ENCODE measurements around the gene GRIK3. TPM values are rescaled to one million over a fixed set of nuclear protein-coding genes. Genes with fewer than 3 reads are reported as not detected.
"Not testable (repeated sequence)": the region's sequence is repeated elsewhere in the genome, so short reads cannot be mapped to it uniquely, and the experiment has no call there.

The GRIK3 gene
- total and polyA plus RNA-seq, 3 experiments from 2014 or later: not detected

DNA sequence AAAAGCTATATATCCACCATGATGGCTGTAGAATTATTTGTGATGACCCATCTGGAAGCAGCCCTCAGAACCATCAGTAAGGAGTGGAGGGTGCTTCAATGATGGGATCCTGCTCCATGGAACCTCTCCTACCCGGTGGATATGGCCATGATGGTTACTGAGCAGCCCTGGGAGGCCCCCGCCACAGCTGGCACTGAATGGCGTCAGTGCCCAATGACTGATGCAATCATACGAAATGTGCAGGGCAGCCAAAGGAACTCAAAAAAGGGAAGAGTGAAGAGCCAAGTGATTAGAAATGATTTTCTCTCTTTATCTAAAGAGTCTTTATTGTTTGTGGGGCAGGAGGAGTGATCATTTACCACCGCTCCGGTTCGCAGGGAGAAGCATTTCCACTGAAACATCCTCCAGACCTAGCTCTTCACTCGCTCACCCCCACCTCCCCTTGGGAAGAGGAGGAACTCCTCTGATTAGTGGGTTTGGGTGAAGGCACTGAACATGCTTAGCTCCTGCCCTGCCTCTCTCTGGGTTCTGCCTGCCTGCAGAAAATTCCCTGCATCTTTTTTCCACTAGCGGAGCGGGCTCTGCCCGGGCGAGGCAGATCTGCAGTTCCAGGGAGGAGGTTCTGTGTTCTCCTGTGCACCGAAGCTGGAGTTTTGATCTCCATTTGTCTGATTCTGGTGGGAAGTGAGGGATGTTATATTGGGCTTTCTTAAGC lies 260.3 kb downstream of the GRIK3 start:
- Mint-ChIP-seq H3K4me3 (no peak overlapping the region), H3K27me3 (peaks cover 18 to 47% of the 10 kb centered on the region in 2 donors), H3K9me3 (no peaks in the 10 kb centered on the region), H3K36me3 (no peaks in the 10 kb centered on the region), H3K4me1 (no peaks in the 10 kb centered on the region), H3K27ac (no peak overlapping the region)
- no peak overlapping the region for H3K27ac ChIP-seq (ENCODE audit: low read depth, low read length)
- CTCF ChIA-PET: no interaction called here
- no peak overlapping the region for H3K4me3 ChIP-seq (ENCODE audit: low read length)
- no peaks in the 10 kb centered on the region for H3K4me1 ChIP-seq (ENCODE audit: insufficient read depth, low read length)
- no peaks in the 10 kb centered on the region for H3K36me3 ChIP-seq (ENCODE audit: insufficient read depth, low read length)
- no peak for DNase-seq
- no peaks in the 10 kb centered on the region for H3K9me3 ChIP-seq (ENCODE audit: low read length)
- H3K27me3 ChIP-seq (ENCODE audit: insufficient read depth, low read length, poor library complexity, severe bottlenecking): no peaks in the 10 kb centered on the region
- POLR2A ChIA-PET: no interaction called here

DNA sequence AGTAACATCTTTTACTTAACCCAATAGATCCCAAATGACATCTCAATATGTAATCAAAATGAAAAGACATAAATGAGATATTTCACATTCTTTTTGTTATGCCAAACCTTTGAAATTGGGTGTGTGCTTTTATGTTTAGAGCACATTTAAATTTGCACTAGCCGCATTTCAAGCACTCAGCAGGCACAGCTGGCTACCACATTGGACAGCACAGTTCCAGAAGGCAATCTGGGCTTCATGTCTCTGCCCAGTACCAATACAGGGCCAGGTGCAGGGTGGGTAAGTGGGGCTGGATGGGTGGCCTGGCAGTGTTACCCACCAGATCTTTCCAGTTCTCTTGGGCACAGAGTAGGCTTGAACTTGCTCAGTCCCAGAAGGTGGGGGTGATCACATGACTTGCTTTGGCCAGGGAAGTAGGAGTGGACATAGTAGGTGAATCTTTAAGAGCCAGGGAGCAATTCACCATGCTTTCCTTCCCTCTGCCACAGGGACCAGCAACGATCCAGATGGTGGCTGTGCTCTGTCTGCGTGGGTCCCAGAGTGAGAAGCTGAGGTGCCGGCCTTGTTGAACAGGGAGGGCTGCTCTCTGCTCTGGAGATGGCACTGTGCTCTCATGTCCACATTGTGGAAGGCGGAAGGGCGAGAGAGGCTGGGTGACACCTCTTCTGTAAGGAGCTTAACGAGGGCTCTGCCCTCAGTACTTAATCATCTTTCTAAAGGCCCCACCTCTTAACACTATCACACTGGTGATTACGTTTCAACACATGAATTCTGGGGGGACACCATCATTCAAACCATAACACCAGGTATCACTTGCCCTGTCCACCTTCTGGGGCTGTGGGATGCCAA lies 261.4 kb downstream of the GRIK3 start:
- Mint-ChIP-seq H3K27ac (no peak overlapping the region), H3K4me1 (no peaks in the 10 kb centered on the region), H3K27me3 (peaks cover 21 to 52% of the 10 kb centered on the region in 2 donors), H3K9me3 (no peaks in the 10 kb centered on the region), H3K36me3 (no peaks in the 10 kb centered on the region), H3K4me3 (no peak overlapping the region)
- no peak overlapping the region for H3K4me3 ChIP-seq (ENCODE audit: low read length)
- no peaks in the 10 kb centered on the region for H3K36me3 ChIP-seq (ENCODE audit: insufficient read depth, low read length)
- H3K27me3 ChIP-seq (ENCODE audit: insufficient read depth, low read length, poor library complexity, severe bottlenecking): no peaks in the 10 kb centered on the region
- no peak overlapping the region for H3K27ac ChIP-seq (ENCODE audit: low read depth, low read length)
- ChIA-PET CTCF (no interaction called here), POLR2A (no interaction called here)
- no peaks in the 10 kb centered on the region for H3K4me1 ChIP-seq (ENCODE audit: insufficient read depth, low read length)
- DNase-seq: no peak
- H3K9me3 ChIP-seq (ENCODE audit: low read length): no peaks in the 10 kb centered on the region

DNA sequence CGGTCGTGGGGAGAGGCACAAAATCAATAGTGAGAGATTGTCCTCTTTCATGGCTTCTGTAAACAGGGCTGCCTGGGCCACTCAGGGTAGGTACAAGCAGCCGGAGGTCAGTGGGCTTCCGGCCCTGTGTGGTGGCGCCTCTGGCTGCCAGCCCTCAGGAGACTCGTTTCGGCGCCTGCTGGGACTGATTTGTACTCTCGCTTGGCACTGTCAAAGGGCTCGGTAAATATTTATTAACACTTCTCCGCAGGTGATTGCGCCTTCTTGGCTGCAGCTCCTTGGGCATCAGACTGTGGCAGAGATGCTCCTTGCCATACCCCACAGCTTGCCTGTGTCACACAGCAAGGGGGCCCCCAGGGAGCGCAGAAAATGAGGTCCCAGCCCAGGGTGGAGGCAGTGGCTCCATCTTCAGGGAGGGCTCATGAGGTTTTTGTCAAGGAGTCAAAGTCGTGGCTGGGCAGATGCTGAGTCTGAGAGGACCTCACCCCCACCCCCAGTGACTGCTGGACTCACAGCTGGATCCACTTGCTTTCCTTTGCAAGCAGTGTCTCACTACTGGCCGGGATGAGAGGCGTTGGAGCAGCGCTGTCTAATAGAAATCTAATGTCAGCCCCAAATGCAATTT lies 262.5 kb downstream of the GRIK3 start:
- H3K4me1 ChIP-seq (ENCODE audit: insufficient read depth, low read length): no peaks in the 10 kb centered on the region
- H3K9me3 Mint-ChIP-seq: no peaks in the 10 kb centered on the region

DNA sequence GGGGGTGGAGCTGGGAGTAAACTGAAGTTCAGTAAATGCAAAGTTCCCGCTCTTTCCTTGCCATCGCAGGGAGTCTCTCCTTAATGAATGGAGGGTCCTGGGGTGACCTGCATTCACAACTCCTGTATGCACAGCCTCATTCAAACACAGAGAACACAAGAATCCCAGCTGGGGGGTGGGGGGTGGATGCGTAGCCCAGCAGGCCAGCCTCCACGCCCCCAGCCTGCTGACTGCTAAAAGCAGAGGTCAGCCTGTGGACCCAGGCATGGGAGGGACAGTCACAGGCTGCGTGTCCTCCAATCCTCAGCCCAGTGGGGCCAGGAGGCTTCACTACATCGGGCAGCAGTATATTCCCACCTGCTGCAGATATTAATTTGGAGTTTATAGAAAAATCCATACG lies 263.1 kb downstream of the GRIK3 start:
- H3K36me3 ChIP-seq (ENCODE audit: insufficient read depth, low read length): no peaks in the 10 kb centered on the region
- no peaks in the 10 kb centered on the region for H3K4me1 ChIP-seq (ENCODE audit: insufficient read depth, low read length)
- no peak overlapping the region for H3K27ac ChIP-seq (ENCODE audit: low read depth, low read length)
- POLR2A ChIA-PET: no interaction called here
- no peaks in the 10 kb centered on the region for H3K9me3 ChIP-seq (ENCODE audit: low read length)
- CTCF ChIA-PET: no interaction called here
- no peaks in the 10 kb centered on the region for H3K9me3 Mint-ChIP-seq
- no peaks in the 10 kb centered on the region for H3K27me3 ChIP-seq (ENCODE audit: insufficient read depth, low read length, poor library complexity, severe bottlenecking)
- no peak overlapping the region for H3K4me3 Mint-ChIP-seq
- H3K4me1 Mint-ChIP-seq: no peaks in the 10 kb centered on the region
- DNase-seq: no peak
- peaks cover 21 to 49% of the 10 kb centered on the region in 2 donors for H3K27me3 Mint-ChIP-seq
- H3K36me3 Mint-ChIP-seq: no peaks in the 10 kb centered on the region
- H3K4me3 ChIP-seq (ENCODE audit: low read length): no peak overlapping the region
- no peak overlapping the region for H3K27ac Mint-ChIP-seq

More for the DNA sequence above, 262.5 kb downstream of the GRIK3 start:
- Mint-ChIP-seq H3K36me3 (no peaks in the 10 kb centered on the region), H3K27ac (no peak overlapping the region), H3K4me1 (no peaks in the 10 kb centered on the region), H3K27me3 (peaks cover 21 to 53% of the 10 kb centered on the region in 2 donors), H3K4me3 (no peak overlapping the region)
- Histone ChIP-seq H3K9me3 (ENCODE audit: low read length) (no peaks in the 10 kb centered on the region), H3K4me3 (ENCODE audit: low read length) (no peak overlapping the region), H3K27me3 (ENCODE audit: insufficient read depth, low read length, poor library complexity, severe bottlenecking) (no peaks in the 10 kb centered on the region), H3K36me3 (ENCODE audit: insufficient read depth, low read length) (no peaks in the 10 kb centered on the region), H3K27ac (ENCODE audit: low read depth, low read length) (no peak overlapping the region)
- ChIA-PET POLR2A (no interaction called here), CTCF (no interaction called here)
- DNase-seq: no peak

DNA sequence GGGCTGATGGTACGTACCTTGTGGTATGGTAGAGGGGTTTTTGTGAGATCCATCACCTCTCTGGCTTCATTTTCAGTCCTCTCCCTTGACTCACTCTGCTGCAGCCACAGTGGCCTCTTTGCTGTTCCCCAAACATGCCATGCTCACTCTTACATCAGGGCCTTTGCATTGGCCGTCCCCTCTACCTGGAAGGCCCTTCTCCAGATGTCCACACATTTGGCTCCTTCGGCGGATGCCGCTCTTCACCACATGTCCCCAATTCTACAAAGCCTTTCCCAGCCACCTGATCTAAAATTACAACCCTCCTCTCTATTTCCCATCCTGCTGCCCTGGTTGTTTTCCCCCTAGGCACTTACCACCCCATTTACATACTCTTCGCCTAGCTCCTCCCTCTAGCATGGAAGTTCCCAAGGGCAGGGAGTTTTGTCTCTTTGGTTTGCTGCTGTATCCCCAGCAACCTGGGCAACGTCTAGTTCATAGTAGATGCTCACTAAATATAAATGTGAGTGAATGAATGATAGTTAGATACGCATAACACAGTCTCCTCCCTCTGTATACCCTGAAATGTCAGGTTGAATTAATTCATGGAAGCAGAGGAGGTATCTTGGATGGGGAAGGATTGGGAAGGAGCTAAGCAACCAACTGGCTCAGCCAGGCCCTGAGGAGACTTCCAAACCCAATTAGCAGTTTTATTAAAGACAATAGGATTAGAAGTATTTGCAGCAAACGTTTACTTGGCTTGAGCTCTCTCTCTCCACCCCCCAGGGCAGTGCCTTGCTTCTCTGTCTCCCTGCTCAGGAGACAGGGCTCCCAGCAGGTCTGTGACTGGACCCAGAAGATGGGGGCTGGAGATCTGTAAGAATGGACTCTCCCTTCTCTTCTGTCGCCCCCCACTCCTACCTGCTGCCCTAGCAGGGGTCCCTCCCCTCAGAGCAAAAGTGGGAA lies 264.2 kb downstream of the GRIK3 start:
- Mint-ChIP-seq H3K9me3 (peaks cover 0 to 2% (median 0%) of the 10 kb centered on the region in 5 donors), H3K27ac (peak overlapping the region in 1 of 8 donors; percentile 37)

DNA sequence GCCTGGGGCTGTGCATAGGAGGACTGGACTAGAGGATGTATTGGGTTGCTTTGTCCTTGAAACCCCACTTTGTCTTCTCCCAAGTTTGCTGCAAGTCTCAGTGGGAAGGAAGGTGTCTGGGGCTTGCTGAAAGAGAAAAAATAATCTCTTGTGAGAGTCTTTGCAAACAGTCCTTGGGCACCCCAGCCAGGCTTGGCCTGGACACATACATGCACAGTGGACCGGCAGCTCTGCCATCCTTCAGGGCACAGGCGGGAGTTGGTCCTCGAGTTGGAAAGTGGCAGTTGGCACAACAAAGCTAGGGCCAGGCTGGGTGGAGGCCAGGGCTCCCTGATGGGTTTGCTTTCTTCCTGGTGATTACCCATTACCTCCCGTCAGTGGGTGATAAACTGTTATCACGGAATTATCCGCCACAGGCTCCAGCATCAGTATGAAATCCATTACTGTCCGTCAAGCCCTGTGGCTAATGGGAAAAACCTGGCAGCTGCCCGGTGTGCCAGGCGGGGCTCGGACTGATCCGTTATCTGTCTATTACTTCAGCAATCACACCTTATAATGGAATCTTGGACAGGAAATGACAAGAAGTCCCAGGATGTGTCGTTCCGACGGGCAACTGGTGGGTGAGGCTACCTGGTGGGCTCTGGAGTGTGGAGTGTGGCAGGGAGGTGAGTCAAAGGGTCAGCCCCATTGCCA lies 265.7 kb downstream of the GRIK3 start:
- H3K4me1 Mint-ChIP-seq: no peaks in the 10 kb centered on the region
- H3K9me3 Mint-ChIP-seq: peaks cover 0 to 2% (median 0%) of the 10 kb centered on the region in 5 donors
- H3K36me3 Mint-ChIP-seq: no peaks in the 10 kb centered on the region
- Histone ChIP-seq H3K9me3 (ENCODE audit: low read length) (no peaks in the 10 kb centered on the region), H3K27me3 (ENCODE audit: insufficient read depth, low read length, poor library complexity, severe bottlenecking) (no peaks in the 10 kb centered on the region), H3K4me3 (ENCODE audit: low read length) (no peak overlapping the region), H3K4me1 (ENCODE audit: insufficient read depth, low read length) (no peaks in the 10 kb centered on the region), H3K36me3 (ENCODE audit: insufficient read depth, low read length) (no peaks in the 10 kb centered on the region), H3K27ac (ENCODE audit: low read depth, low read length) (no peak overlapping the region)
- POLR2A ChIA-PET: no interaction called here
- no peak overlapping the region for H3K27ac Mint-ChIP-seq
- H3K27me3 Mint-ChIP-seq: peaks cover 14 to 37% of the 10 kb centered on the region in 2 donors
- no peak for DNase-seq
- CTCF ChIA-PET: no interaction called here
- peak overlapping the region in 1 of 7 donors; percentile 18 for H3K4me3 Mint-ChIP-seq

More for the DNA sequence above, 264.2 kb downstream of the GRIK3 start:
- Histone ChIP-seq H3K4me3 (ENCODE audit: low read length) (no peak overlapping the region), H3K4me1 (ENCODE audit: insufficient read depth, low read length) (no peaks in the 10 kb centered on the region), H3K27ac (ENCODE audit: low read depth, low read length) (no peak overlapping the region), H3K27me3 (ENCODE audit: insufficient read depth, low read length, poor library complexity, severe bottlenecking) (no peaks in the 10 kb centered on the region), H3K36me3 (ENCODE audit: insufficient read depth, low read length) (no peaks in the 10 kb centered on the region), H3K9me3 (ENCODE audit: low read length) (no peaks in the 10 kb centered on the region)
- no peaks in the 10 kb centered on the region for H3K36me3 Mint-ChIP-seq
- no peak overlapping the region for H3K4me3 Mint-ChIP-seq
- H3K4me1 Mint-ChIP-seq: no peaks in the 10 kb centered on the region
- ChIA-PET POLR2A (no interaction called here), CTCF (no interaction called here)
- H3K27me3 Mint-ChIP-seq: peaks cover 17 to 39% of the 10 kb centered on the region in 2 donors
- no peak for DNase-seq

DNA sequence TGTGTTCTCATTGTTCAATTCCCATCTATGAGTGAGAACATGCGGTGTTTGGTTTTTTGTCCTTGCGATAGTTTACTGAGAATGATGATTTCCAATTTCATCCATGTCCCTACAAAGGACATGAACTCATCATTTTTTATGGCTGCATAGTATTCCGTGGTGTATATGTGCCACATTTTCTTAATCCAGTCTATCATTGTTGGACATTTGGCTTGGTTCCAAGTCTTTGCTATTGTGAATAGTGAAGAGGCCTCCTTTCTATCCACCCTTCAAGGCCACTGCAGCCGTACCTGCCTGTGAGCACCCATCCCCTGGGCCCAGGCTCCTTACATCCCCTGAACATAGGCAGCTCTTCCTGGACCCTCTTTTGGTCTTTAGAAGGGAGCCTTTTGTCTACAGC lies 266.9 kb downstream of the GRIK3 start:
- DNase-seq; H3K27me3 ChIP-seq (ENCODE audit: insufficient read depth, low read length, poor library complexity, severe bottlenecking); H3K9me3 ChIP-seq (ENCODE audit: low read length); H3K4me3 ChIP-seq (ENCODE audit: low read length); POLR2A ChIA-PET; H3K9me3 Mint-ChIP-seq; H3K4me1 Mint-ChIP-seq; CTCF ChIA-PET; H3K27ac ChIP-seq (ENCODE audit: low read depth, low read length); H3K27ac Mint-ChIP-seq; H3K4me3 Mint-ChIP-seq; H3K4me1 ChIP-seq (ENCODE audit: insufficient read depth, low read length); H3K36me3 Mint-ChIP-seq; H3K36me3 ChIP-seq (ENCODE audit: insufficient read depth, low read length): not testable (repeated sequence)
- H3K27me3 Mint-ChIP-seq: peaks cover 13 to 30% of the 10 kb centered on the region in 2 donors
